GM12878 (cell line): Measurements from ENCODE around the gene CRHBP. TPM values are rescaled to one million over a fixed set of nuclear protein-coding genes. Genes with fewer than 3 reads are reported as not detected.

Experiments
- ATAC-seq: fragments of 200-7000 bp; cut with Tn5 transposase; 3 replicates; pipeline ENCODE4 v1.9.1; 2020; ENCODE audit warnings: mild to moderate bottlenecking, moderate library complexity
- BruUV-seq: library from RNA; stranded (reverse); fragments of 400-500 nt; replicated peaks from 2 replicates; lab custom pipeline; 2021; lab: Mats Ljungman, UMichigan
- CTCF ChIA-PET: fragments of 300-600 bp; sonication (Branson Sonifier 250); formaldehyde crosslinking; extraction: SDS; loops from one replicate; lab custom pipeline; 2021; ENCODE audit warnings: inconsistent platforms; lab: Yijun Ruan, JAX
- POLR2A ChIA-PET: fragments of 350-600 bp; formaldehyde crosslinking; extraction: SDS; loops from one replicate; lab custom pipeline; 2021; ENCODE audit warnings: inconsistent platforms; lab: Charles Lee
- RAD21 ChIA-PET: fragments of 300-600 bp; sonication (Branson Sonifier 250); formaldehyde crosslinking; loops from one replicate; lab custom pipeline; 2023; ENCODE audit warnings: antibody characterized with exemption; ENCODE audit not compliant: unreplicated experiment; lab: Charles Lee
- SMC1A ChIA-PET: fragments of 300-600 bp; sonication (Branson Sonifier 250); formaldehyde crosslinking; loops from one replicate; lab custom pipeline; 2023; ENCODE audit not compliant: unreplicated experiment, uncharacterized antibody; lab: Charles Lee
- DNase-seq: peaks from one replicate; pipeline ENCODE4 v3.0.0-alpha.2; 2011; ENCODE audit warnings: low read depth, low spot score
- FAIRE-seq: peaks from 3 replicates; lab custom pipeline; 2011; peaks lifted over from hg19 to GRCh38; lab: Jason Lieb, UNC
- H2AFZ ChIP-seq: 2 replicates; pipeline ENCODE4 v1.6.0; 2011; ENCODE audit warnings: low read depth, low read length, control low read depth; ENCODE audit not compliant: control insufficient read depth
- H3K27ac ChIP-seq: 2 replicates; pipeline ENCODE4 v1.5.1; 2011; ENCODE audit warnings: control low read depth; ENCODE audit not compliant: control insufficient read depth, insufficient read depth
- H3K27me3 ChIP-seq, 2 experiments: replicated peaks in 1 of 2; 2 replicates each; pipeline versions ENCODE4 v1.6.0 to v1.6.1; 2011; ENCODE audit warnings: low read length in 1 of 2; ENCODE audit not compliant: control insufficient read depth in 2 of 2, insufficient read depth in 2 of 2
- H3K36me3 ChIP-seq, 2 experiments: 2 replicates each; pipeline ENCODE4 v1.5.1; 2011; ENCODE audit warnings: low read length in 1 of 2; ENCODE audit not compliant: control insufficient read depth in 2 of 2, insufficient read depth in 2 of 2
- H3K4me1 ChIP-seq: 2 replicates; pipeline ENCODE4 v1.6.1; 2011; ENCODE audit warnings: mild to moderate bottlenecking, low read length, moderate library complexity, mixed read lengths; ENCODE audit not compliant: control insufficient read depth, insufficient read depth
- H3K4me2 ChIP-seq: 2 replicates; pipeline ENCODE4 v1.6.0; 2011; ENCODE audit warnings: control low read depth; ENCODE audit not compliant: control insufficient read depth, insufficient read depth
- H3K4me3 ChIP-seq: fragments of 200-600 bp; sonication (generic); 2 replicates; pipeline ENCODE4 v1.5.1; 2016
- H3K79me2 ChIP-seq: 2 replicates; pipeline ENCODE4 v1.6.0; 2011; ENCODE audit warnings: low read length; ENCODE audit not compliant: control insufficient read depth, insufficient read depth
- H3K9ac ChIP-seq: 2 replicates; pipeline ENCODE4 v1.8.0; 2011; ENCODE audit warnings: low read length, control low read depth, mixed read lengths; ENCODE audit not compliant: control insufficient read depth, insufficient read depth
- H3K9me3 ChIP-seq: replicated peaks from 3 replicates; pipeline ENCODE4 v1.5.1; 2011; ENCODE audit warnings: mild to moderate bottlenecking, low read length; ENCODE audit not compliant: control insufficient read depth, insufficient read depth
- H4K20me1 ChIP-seq: 2 replicates; pipeline ENCODE4 v1.6.0; 2011; ENCODE audit not compliant: control insufficient read depth, insufficient read depth
- JUNB ChIP-seq: IDR thresholded peaks from 2 replicates; pipeline ENCODE4 v1.6.1; 2016; ENCODE audit warnings: antibody characterized with exemption, mild to moderate bottlenecking
- SMC3 ChIP-seq: IDR thresholded peaks from 2 replicates; pipeline ENCODE4 v1.6.1; 2011; ENCODE audit warnings: low read length, improper control_type of control experiment, borderline replicate concordance
- WGBS: methylation state at CpG from one replicate; pipeline ENCODE4 v1.1.6; 2016; ENCODE audit warnings: low lambda C conversion rate; ENCODE audit not compliant: insufficient replicate concordance, insufficient coverage; ENCODE audit errors: missing lambda C conversion rate; 5-methylcytosine and 5-hydroxymethylcytosine counted together
- in situ Hi-C: fragments of 300-500 bp; cut with MboI; formaldehyde crosslinking; loops from 9 replicates; pipeline ENCODE4 v1.14.3; 2018; ENCODE audit warnings: mixed read lengths
- intact Hi-C: fragments of 100-400 bp; cut with micrococcal nuclease; formaldehyde crosslinking; loops from one replicate; pipeline ENCODE4 v1.14.2; 2022; ENCODE audit not compliant: unreplicated experiment
- polyA plus RNA-seq, 11 experiments: library from polyadenylated mRNA; depleted of rRNA in 4 of 11; unstranded in 6 of 11; stranded (reverse) in 5 of 11; fragments of >200 nt; fragmentation: Nextera tagmentation in 4 of 11; fragmentation: Illumina TruSeq in 1 of 11; extraction: Ambion mirVana in 4 of 11; extraction: Trizol in 1 of 11; gene quantifications; 1 replicate in 1 of 11; 2 replicates in 10 of 11; pipeline versions ENCODE4 v1.2.1 to v1.2.3, GENCODE V29; 2011 to 2016; ENCODE audit warnings: inconsistent platforms in 2 of 11, missing spikeins in 2 of 11, low read depth in 1 of 11
- total RNA-seq, 4 experiments: library from RNA; depleted of rRNA in 3 of 4; stranded (reverse); fragments of >200 nt in 3 of 4; fragmentation: Illumina TruSeq in 1 of 4; extraction: Trizol in 1 of 4; gene quantifications; 2 replicates each; pipeline versions ENCODE4 v1.2.1 to v1.2.3, GENCODE V29; 2013 to 2021
- TF ChIP-seq, protein P1 (sequence below): IDR thresholded peaks from 2 replicates; pipeline ENCODE4 v1.6.1; 2012; ENCODE audit warnings: mild to moderate bottlenecking, low read depth, low read length
- TF ChIP-seq, protein P2 (sequence below): fragments of 450-650 bp; IDR thresholded peaks from 2 replicates; pipeline ENCODE4 v1.6.1; 2017; ENCODE audit warnings: antibody characterized with exemption, mild to moderate bottlenecking, moderate library complexity

The CRHBP gene
- total and polyA plus RNA-seq, 10 of the 15 experiments (the other 5 are each of a cell fraction or from before 2014, with no cell fraction given) = 0.04 to 0.32 TPM; not detected in 8

DNA sequence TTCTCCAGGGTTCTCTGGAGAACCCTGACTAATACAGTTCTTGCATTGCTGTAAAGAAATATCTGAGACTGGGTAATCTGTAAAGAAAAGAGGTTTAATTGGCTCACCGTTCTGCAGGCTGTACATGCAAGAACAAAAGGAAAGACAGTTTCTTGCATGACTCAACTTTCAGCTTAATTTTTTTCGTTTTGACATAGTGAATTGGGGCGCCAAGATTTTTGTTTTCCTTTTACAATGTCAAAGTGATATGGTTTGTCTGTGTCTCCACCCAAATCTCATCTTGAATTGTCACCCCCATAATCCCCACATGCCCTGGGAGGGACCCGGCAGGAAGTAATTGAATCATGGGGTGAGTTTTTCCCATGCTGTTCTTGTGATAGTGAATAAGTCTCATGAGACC, 11.8 kb upstream of the CRHBP start (continued):
- TF ChIP-seq JUNB = no peak
- TF ChIP-seq, all 136 proteins: peak for 1

DNA sequence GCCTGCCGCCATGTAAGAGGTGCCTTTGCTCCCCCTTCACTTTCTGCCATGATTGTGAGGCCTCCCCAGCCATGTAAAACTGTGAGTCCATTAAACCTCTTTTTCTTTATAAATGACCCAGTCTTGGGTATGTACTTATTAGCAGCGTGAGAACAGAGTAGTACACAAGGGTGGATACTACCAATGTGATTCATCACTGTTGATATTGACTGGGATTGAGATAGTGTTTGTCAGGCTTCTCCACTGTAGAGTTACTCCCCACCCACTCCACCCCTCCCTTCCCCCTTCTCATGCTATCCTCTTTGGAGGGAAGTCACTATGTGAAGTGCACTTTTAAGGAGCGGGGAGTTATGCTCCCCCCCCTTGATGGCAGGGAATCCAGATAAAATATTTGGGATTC, 11.4 kb upstream of the CRHBP start:
- 33% methylated on average over 3 of the region's 3 CpGs for WGBS
- Histone ChIP-seq H3K9ac (no peak overlapping the region), H3K9me3 (peaks cover 2% of the 10 kb centered on the region; the same call in 1 of the 3 replicates), H2AFZ (no peak overlapping the region), H3K36me3 (no peaks in the 10 kb centered on the region), H3K27ac (no peak overlapping the region), H3K4me1 (peaks cover 7% of the 10 kb centered on the region), H3K27me3 (no peaks in the 10 kb centered on the region), H3K79me2 (no peaks in the 10 kb centered on the region), H3K4me2 (no peak overlapping the region), H3K4me3 (no peak overlapping the region), H4K20me1 (no peaks in the 10 kb centered on the region)
- DNase-seq (no peak), ATAC-seq (no peak), FAIRE-seq (peak; percentile 41)
- BruUV-seq = no TSS peak
- ChIA-PET SMC1A (no interaction called here), POLR2A (no interaction called here), RAD21 (no interaction called here), CTCF (no interaction called here)
- intact Hi-C loops = no loop called here
- TF ChIP-seq, protein P1, sequence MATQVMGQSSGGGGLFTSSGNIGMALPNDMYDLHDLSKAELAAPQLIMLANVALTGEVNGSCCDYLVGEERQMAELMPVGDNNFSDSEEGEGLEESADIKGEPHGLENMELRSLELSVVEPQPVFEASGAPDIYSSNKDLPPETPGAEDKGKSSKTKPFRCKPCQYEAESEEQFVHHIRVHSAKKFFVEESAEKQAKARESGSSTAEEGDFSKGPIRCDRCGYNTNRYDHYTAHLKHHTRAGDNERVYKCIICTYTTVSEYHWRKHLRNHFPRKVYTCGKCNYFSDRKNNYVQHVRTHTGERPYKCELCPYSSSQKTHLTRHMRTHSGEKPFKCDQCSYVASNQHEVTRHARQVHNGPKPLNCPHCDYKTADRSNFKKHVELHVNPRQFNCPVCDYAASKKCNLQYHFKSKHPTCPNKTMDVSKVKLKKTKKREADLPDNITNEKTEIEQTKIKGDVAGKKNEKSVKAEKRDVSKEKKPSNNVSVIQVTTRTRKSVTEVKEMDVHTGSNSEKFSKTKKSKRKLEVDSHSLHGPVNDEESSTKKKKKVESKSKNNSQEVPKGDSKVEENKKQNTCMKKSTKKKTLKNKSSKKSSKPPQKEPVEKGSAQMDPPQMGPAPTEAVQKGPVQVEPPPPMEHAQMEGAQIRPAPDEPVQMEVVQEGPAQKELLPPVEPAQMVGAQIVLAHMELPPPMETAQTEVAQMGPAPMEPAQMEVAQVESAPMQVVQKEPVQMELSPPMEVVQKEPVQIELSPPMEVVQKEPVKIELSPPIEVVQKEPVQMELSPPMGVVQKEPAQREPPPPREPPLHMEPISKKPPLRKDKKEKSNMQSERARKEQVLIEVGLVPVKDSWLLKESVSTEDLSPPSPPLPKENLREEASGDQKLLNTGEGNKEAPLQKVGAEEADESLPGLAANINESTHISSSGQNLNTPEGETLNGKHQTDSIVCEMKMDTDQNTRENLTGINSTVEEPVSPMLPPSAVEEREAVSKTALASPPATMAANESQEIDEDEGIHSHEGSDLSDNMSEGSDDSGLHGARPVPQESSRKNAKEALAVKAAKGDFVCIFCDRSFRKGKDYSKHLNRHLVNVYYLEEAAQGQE = no peak
- no peak for TF ChIP-seq SMC3
- TF ChIP-seq, protein P2, sequence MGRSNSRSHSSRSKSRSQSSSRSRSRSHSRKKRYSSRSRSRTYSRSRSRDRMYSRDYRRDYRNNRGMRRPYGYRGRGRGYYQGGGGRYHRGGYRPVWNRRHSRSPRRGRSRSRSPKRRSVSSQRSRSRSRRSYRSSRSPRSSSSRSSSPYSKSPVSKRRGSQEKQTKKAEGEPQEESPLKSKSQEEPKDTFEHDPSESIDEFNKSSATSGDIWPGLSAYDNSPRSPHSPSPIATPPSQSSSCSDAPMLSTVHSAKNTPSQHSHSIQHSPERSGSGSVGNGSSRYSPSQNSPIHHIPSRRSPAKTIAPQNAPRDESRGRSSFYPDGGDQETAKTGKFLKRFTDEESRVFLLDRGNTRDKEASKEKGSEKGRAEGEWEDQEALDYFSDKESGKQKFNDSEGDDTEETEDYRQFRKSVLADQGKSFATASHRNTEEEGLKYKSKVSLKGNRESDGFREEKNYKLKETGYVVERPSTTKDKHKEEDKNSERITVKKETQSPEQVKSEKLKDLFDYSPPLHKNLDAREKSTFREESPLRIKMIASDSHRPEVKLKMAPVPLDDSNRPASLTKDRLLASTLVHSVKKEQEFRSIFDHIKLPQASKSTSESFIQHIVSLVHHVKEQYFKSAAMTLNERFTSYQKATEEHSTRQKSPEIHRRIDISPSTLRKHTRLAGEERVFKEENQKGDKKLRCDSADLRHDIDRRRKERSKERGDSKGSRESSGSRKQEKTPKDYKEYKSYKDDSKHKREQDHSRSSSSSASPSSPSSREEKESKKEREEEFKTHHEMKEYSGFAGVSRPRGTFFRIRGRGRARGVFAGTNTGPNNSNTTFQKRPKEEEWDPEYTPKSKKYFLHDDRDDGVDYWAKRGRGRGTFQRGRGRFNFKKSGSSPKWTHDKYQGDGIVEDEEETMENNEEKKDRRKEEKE = no peak
- in situ Hi-C loops = no loop called here
